Measurements from ENCODE around the gene SBK3.

GRCh38 chr19:55576746-55577145 is 31.4 kb upstream of the SBK3 start:
- TF ChIP-seq, protein P1, sequence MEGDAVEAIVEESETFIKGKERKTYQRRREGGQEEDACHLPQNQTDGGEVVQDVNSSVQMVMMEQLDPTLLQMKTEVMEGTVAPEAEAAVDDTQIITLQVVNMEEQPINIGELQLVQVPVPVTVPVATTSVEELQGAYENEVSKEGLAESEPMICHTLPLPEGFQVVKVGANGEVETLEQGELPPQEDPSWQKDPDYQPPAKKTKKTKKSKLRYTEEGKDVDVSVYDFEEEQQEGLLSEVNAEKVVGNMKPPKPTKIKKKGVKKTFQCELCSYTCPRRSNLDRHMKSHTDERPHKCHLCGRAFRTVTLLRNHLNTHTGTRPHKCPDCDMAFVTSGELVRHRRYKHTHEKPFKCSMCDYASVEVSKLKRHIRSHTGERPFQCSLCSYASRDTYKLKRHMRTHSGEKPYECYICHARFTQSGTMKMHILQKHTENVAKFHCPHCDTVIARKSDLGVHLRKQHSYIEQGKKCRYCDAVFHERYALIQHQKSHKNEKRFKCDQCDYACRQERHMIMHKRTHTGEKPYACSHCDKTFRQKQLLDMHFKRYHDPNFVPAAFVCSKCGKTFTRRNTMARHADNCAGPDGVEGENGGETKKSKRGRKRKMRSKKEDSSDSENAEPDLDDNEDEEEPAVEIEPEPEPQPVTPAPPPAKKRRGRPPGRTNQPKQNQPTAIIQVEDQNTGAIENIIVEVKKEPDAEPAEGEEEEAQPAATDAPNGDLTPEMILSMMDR (IDR thresholded peaks at IDR 0.05) = no peak
- TF ChIP-seq POLR2A (IDR thresholded peaks at IDR 0.05) = no peak

Data from prostate gland (tissue), 2 donors.